NK-92 (cell line): ENCODE measurements around the gene EYA3.

Experiments used
- DNase-seq: peaks from one replicate; lab custom pipeline; 2025; ENCODE audit not compliant: unreplicated experiment; lab: John Stamatoyannopoulos, UW

EYA3 gene

GRCh38 chr1:28113242-28113572, 24.8 kb upstream of the EYA3 start:
- DNase-seq: no peak

GRCh38 chr1:28112388-28113241, 24.2 kb upstream of the EYA3 start:
- no peak for DNase-seq

- DNase-seq: no peak
These were observed 22.7 kb upstream of the EYA3 start for GRCh38 chr1:28111157-28111556.

- DNase-seq: no peak
These were observed 22.1 kb upstream of the EYA3 start for GRCh38 chr1:28110555-28110954.

GRCh38 chr1:28109639-28110038, 21.2 kb upstream of the EYA3 start:
- DNase-seq: no peak

- DNase-seq: no peak
These were observed 19.6 kb upstream of the EYA3 start for GRCh38 chr1:28108001-28108400.

GRCh38 chr1:28104866-28105467, 16.6 kb upstream of the EYA3 start:
- no peak for DNase-seq

GRCh38 chr1:28102189-28102588, 13.8 kb upstream of the EYA3 start:
- no peak for DNase-seq

GRCh38 chr1:28099050-28099769, 10.8 kb upstream of the EYA3 start:
- no peak for DNase-seq

- no peak for DNase-seq
These were observed 8.7 kb upstream of the EYA3 start for GRCh38 chr1:28097100-28097472.

- no peak for DNase-seq
These were observed 8.0 kb upstream of the EYA3 start for GRCh38 chr1:28096210-28097099.

- no peak for DNase-seq
These were observed 2.8 kb upstream of the EYA3 start for GRCh38 chr1:28091043-28091781.

- DNase-seq: no peak
These were observed 719 bp downstream of the EYA3 start for GRCh38 chr1:28087614-28088167.

- DNase-seq: no peak
These were observed 1.8 kb downstream of the EYA3 start for GRCh38 chr1:28086651-28087050.

- DNase-seq: no peak
These were observed 3.3 kb downstream of the EYA3 start for GRCh38 chr1:28085129-28085528.

GRCh38 chr1:28083876-28084275, 4.5 kb downstream of the EYA3 start:
- no peak for DNase-seq

GRCh38 chr1:28078680-28079626, 9.5 kb downstream of the EYA3 start:
- no peak for DNase-seq

- DNase-seq: no peak
These were observed 10.1 kb downstream of the EYA3 start for GRCh38 chr1:28078262-28078661.

GRCh38 chr1:28074892-28075511, 13.4 kb downstream of the EYA3 start:
- no peak for DNase-seq
